MCF 10A (cell line): Measurements from ENCODE around the gene NOL11. TPM values are rescaled to one million over a fixed set of nuclear protein-coding genes. Genes with fewer than 3 reads are reported as not detected.

Source experiments
- BruUV-seq: library from RNA; stranded (reverse); fragments of 400-500 nt; replicated peaks from 2 replicates; lab custom pipeline; 2021; lab: Mats Ljungman, UMichigan
- CTCF ChIA-PET: fragments of 300-600 bp; sonication (Branson Sonifier 250); formaldehyde crosslinking; extraction: SDS; loops from one replicate; lab custom pipeline; 2021; ENCODE audit warnings: antibody characterized with exemption, inconsistent platforms; lab: Yijun Ruan, JAX
- POLR2A ChIA-PET: fragments of 300-600, 350-650 bp; sonication (Branson Sonifier 250); formaldehyde crosslinking; extraction: SDS; loops from one replicate; lab custom pipeline; 2020; ENCODE audit warnings: antibody characterized with exemption, inconsistent platforms; lab: Yijun Ruan, JAX
- DNase-seq: peaks from one replicate; pipeline ENCODE4 v3.0.0-alpha.2; 2018; ENCODE audit not compliant: unreplicated experiment
- H3K27ac Mint-ChIP-seq: one replicate; pipeline ENCODE4 v1.8.0; 2022; ENCODE audit warnings: mild to moderate bottlenecking, low read depth, mixed read lengths; ENCODE audit not compliant: unreplicated experiment
- H3K27me3 Mint-ChIP-seq: one replicate; pipeline ENCODE4 v1.8.0; 2022; ENCODE audit warnings: mixed read lengths; ENCODE audit not compliant: insufficient read depth, unreplicated experiment
- H3K36me3 Mint-ChIP-seq: one replicate; pipeline ENCODE4 v1.8.0; 2022; ENCODE audit warnings: mild to moderate bottlenecking, moderate library complexity, mixed read lengths; ENCODE audit not compliant: insufficient read depth, unreplicated experiment
- H3K4me1 Mint-ChIP-seq: one replicate; pipeline ENCODE4 v1.8.0; 2022; ENCODE audit warnings: mixed read lengths; ENCODE audit not compliant: insufficient read depth, unreplicated experiment
- H3K4me3 Mint-ChIP-seq: one replicate; pipeline ENCODE4 v1.8.0; 2022; ENCODE audit warnings: mild to moderate bottlenecking, moderate library complexity, mixed read lengths; ENCODE audit not compliant: unreplicated experiment
- H3K9me3 Mint-ChIP-seq: one replicate; pipeline ENCODE4 v1.8.0; 2022; ENCODE audit warnings: mixed read lengths; ENCODE audit not compliant: unreplicated experiment
- CTCF ChIP-seq: fragments of 200-600 bp; IDR thresholded peaks from one replicate; pipeline ENCODE4 v1.8.0; 2022; ENCODE audit warnings: antibody characterized with exemption, mild to moderate bottlenecking; ENCODE audit not compliant: unreplicated experiment
- intact Hi-C: fragments of 100-400 bp; cut with micrococcal nuclease; formaldehyde crosslinking; loops from 2 replicates; pipeline ENCODE4 v1.14.1; 2022
- total RNA-seq: library from RNA; stranded (reverse); gene quantifications from 2 replicates; pipeline ENCODE4 v1.2.3, GENCODE V29; 2022

Gene NOL11
- total RNA-seq, 1 experiment from 2014 or later, result 50.4 TPM

- Mint-ChIP-seq H3K27ac (no peak overlapping the region), H3K27me3 (no peaks in the 10 kb centered on the region), H3K4me1 (no peaks in the 10 kb centered on the region), H3K9me3 (no peaks in the 10 kb centered on the region), H3K36me3 (no peaks in the 10 kb centered on the region), H3K4me3 (no peak overlapping the region)
- DNase-seq, result no peak
- intact Hi-C loops, result no loop called here
- no TSS peak for BruUV-seq
- no peak for TF ChIP-seq CTCF
- POLR2A ChIA-PET, result interaction anchor here (0.6 kb wide), 1 partner anchor 96 kb away, joined by 3 read pairs; no protein-coding TSS in a partner anchor
- CTCF ChIA-PET, result no interaction called here
Observed at GRCh38 chr17:67772679-67773078, 54.9 kb downstream of the NOL11 start.

- H3K4me3 Mint-ChIP-seq, result no peak overlapping the region
Observed at GRCh38 chr17:67773246-67773645, 55.5 kb downstream of the NOL11 start.

GRCh38 chr17:67779098-67779672 lies 61.4 kb downstream of the NOL11 start:
- BruUV-seq, result no TSS peak
- intact Hi-C loops, result loop anchor here (1.0 kb wide), 2 partner anchors 62 to 405 kb away; partner anchors contain the start of gene NOL11
- Mint-ChIP-seq H3K4me3 (no peak overlapping the region), H3K4me1 (no peaks in the 10 kb centered on the region), H3K27ac (no peak overlapping the region), H3K36me3 (no peaks in the 10 kb centered on the region), H3K27me3 (no peaks in the 10 kb centered on the region), H3K9me3 (no peaks in the 10 kb centered on the region)
- peak; percentile 58 for DNase-seq
- TF ChIP-seq CTCF, result peak; percentile 71
- ChIA-PET POLR2A (no interaction called here), CTCF (no interaction called here)

More at GRCh38 chr17:67773246-67773645, 55.5 kb downstream of the NOL11 start:
- H3K27ac Mint-ChIP-seq, result no peak overlapping the region
- H3K4me1 Mint-ChIP-seq, result no peaks in the 10 kb centered on the region
- H3K27me3 Mint-ChIP-seq, result no peaks in the 10 kb centered on the region
- no peaks in the 10 kb centered on the region for H3K36me3 Mint-ChIP-seq
- BruUV-seq, result no TSS peak
- no peaks in the 10 kb centered on the region for H3K9me3 Mint-ChIP-seq
- DNase-seq, result no peak
- ChIA-PET CTCF (no interaction called here), POLR2A (no interaction called here)
- intact Hi-C loops, result no loop called here
- no peak for TF ChIP-seq CTCF

- Mint-ChIP-seq H3K4me3 (no peak overlapping the region), H3K27me3 (peaks cover 36% of the 10 kb centered on the region), H3K36me3 (no peaks in the 10 kb centered on the region), H3K4me1 (no peaks in the 10 kb centered on the region), H3K27ac (no peak overlapping the region), H3K9me3 (no peaks in the 10 kb centered on the region)
- BruUV-seq, result no TSS peak
- intact Hi-C loops, result no loop called here
- CTCF ChIA-PET, result no interaction called here
- no peak for DNase-seq
- no peak for TF ChIP-seq CTCF
- POLR2A ChIA-PET, result no interaction called here
Observed at GRCh38 chr17:67784364-67785121, 66.8 kb downstream of the NOL11 start.
